Measurements from ENCODE around the gene VSTM4.

Gene VSTM4

GRCh38 chr10:49090696-49091380 is 24.5 kb downstream of the VSTM4 start:
- no peak for DNase-seq

GRCh38 chr10:49090189-49090575 is 25.1 kb downstream of the VSTM4 start:
- DNase-seq = no peak

- no peak for DNase-seq
Observed at GRCh38 chr10:49089557-49090188, 25.6 kb downstream of the VSTM4 start.

GRCh38 chr10:49089152-49089551 is 26.2 kb downstream of the VSTM4 start:
- no peak for DNase-seq

GRCh38 chr10:49086889-49087288 is 28.4 kb downstream of the VSTM4 start:
- DNase-seq = no peak

- DNase-seq = no peak
Observed at GRCh38 chr10:49083261-49083660, 32.1 kb downstream of the VSTM4 start.

GRCh38 chr10:49082766-49083165 is 32.6 kb downstream of the VSTM4 start:
- no peak for DNase-seq

GRCh38 chr10:49081547-49082275 is 33.6 kb downstream of the VSTM4 start:
- DNase-seq = no peak

GRCh38 chr10:49080965-49081364 is 34.4 kb downstream of the VSTM4 start:
- DNase-seq = no peak

- DNase-seq = no peak
Observed at GRCh38 chr10:49080071-49080470, 35.3 kb downstream of the VSTM4 start.

- DNase-seq = no peak
Observed at GRCh38 chr10:49079499-49079898, 35.8 kb downstream of the VSTM4 start.

GRCh38 chr10:49079072-49079471 is 36.2 kb downstream of the VSTM4 start:
- DNase-seq = no peak

- DNase-seq = no peak
Observed at GRCh38 chr10:49078433-49078832, 36.9 kb downstream of the VSTM4 start.

GRCh38 chr10:49076741-49077521 is 38.4 kb downstream of the VSTM4 start:
- DNase-seq = no peak

GRCh38 chr10:49076319-49076718 is 39.0 kb downstream of the VSTM4 start:
- no peak for DNase-seq

- DNase-seq = no peak
Observed at GRCh38 chr10:49075743-49076142, 39.6 kb downstream of the VSTM4 start.

- no peak for DNase-seq
Observed at GRCh38 chr10:49074836-49075682, 40.3 kb downstream of the VSTM4 start.

- no peak for DNase-seq
Observed at GRCh38 chr10:49072166-49072885, 43.0 kb downstream of the VSTM4 start.

GRCh38 chr10:49071160-49071761 is 44.1 kb downstream of the VSTM4 start:
- no peak for DNase-seq

- no peak for DNase-seq
Observed at GRCh38 chr10:49070701-49071100, 44.6 kb downstream of the VSTM4 start.

- DNase-seq = no peak
Observed at GRCh38 chr10:49068672-49069217, 46.6 kb downstream of the VSTM4 start.

Data from CD4-positive, alpha-beta T cell treated with Interleukin-1 beta for 1 hour (primary cell).